HG03025 (cell line): ENCODE data around the gene LAMB4.

Experiments used
- ATAC-seq: cut with Tn5 transposase; IDR thresholded peaks from one replicate; pipeline ENCODE4 v1.9.1; 2021; ENCODE audit warnings: mild to moderate bottlenecking, moderate library complexity; ENCODE audit not compliant: unreplicated experiment, low FRiP score

The LAMB4 gene

GRCh38 chr7:108142675-108143259, 12.6 kb upstream of the LAMB4 start:
- no peak for ATAC-seq

DNA sequence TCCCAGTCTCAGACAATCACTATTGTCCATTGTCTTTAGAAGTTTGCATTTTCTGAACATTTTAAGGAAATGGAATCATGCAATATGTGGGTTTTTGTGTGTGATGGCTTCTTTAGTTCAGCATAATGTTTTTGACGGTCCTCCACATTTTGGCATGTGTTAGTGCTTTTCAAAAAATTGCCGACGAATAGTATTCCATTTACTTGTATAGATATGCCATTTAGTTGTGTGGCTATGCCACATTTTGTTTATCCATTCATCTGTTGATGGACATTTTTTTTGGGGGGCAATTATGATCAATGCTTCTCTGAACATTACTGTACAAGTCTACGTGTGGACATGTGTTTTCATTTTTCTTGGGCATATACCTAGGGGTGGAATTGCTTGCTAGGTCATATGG, 12.0 kb upstream of the LAMB4 start:
- ATAC-seq: no peak

- ATAC-seq: no peak
Measured at GRCh38 chr7:108140671-108141070, 10.5 kb upstream of the LAMB4 start.

- no peak for ATAC-seq
Measured at GRCh38 chr7:108138911-108139310, 8.8 kb upstream of the LAMB4 start.

DNA sequence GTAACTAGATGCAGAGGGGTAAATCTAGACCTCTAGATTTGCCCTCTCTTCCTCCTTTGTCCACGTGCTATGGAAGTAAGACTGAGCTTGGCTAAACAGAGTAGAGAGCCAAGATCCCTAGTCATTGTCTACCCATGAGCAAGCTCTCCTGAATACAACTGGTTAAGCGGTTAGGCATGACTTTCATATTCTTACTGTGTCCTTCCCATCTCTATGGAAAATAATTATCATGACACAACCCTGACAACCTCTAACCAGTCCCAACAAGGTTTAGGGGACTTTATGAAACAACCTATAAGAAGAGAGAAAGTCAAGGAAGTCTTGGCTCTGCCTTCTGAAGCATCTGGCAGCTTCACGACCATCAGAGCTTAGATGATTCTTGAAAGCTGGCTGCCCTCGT, 7.8 kb upstream of the LAMB4 start:
- ATAC-seq: no peak

GRCh38 chr7:108137040-108137439, 6.9 kb upstream of the LAMB4 start:
- ATAC-seq: no peak

- ATAC-seq: peak; percentile 31
Measured at GRCh38 chr7:108136191-108136688, 6.1 kb upstream of the LAMB4 start.

GRCh38 chr7:108135446-108136190, 5.5 kb upstream of the LAMB4 start:
- peak; percentile 94 for ATAC-seq

- no peak for ATAC-seq
Measured at GRCh38 chr7:108134486-108134885, 4.3 kb upstream of the LAMB4 start.

DNA sequence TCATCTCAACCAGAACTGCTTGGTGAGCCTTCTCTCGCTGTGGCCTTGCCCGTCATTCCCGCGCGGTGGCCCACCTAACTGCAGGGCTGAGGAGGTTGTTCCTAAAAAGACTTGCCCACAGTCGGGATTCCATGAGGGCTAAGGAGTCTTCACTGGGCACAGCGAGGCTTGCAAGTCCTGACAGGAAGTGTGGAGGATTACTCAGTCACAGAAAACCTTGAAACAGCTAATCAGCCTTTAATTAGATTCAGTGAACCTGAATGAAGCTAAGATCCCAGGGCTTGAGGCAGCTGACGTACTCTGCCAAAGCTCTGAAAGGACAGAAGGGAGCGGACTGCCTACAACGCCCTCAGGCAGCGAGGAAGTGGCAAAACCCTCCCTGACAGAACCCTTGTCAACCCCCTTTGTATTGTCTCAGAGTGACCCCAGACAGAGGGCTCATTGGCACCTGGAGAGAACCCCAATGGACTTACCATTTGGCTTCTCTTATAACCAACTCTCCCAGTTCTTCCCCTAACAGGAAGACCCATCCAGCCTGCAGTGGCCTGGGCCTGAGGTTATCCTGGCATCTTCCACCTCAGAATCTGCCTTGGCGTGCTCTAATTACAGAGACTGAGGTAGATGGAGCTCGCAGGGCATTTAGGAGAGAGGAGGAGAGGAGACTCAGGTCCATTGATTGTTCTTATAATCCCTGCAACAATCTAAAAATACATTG, 2.5 kb upstream of the LAMB4 start:
- ATAC-seq: no peak

DNA sequence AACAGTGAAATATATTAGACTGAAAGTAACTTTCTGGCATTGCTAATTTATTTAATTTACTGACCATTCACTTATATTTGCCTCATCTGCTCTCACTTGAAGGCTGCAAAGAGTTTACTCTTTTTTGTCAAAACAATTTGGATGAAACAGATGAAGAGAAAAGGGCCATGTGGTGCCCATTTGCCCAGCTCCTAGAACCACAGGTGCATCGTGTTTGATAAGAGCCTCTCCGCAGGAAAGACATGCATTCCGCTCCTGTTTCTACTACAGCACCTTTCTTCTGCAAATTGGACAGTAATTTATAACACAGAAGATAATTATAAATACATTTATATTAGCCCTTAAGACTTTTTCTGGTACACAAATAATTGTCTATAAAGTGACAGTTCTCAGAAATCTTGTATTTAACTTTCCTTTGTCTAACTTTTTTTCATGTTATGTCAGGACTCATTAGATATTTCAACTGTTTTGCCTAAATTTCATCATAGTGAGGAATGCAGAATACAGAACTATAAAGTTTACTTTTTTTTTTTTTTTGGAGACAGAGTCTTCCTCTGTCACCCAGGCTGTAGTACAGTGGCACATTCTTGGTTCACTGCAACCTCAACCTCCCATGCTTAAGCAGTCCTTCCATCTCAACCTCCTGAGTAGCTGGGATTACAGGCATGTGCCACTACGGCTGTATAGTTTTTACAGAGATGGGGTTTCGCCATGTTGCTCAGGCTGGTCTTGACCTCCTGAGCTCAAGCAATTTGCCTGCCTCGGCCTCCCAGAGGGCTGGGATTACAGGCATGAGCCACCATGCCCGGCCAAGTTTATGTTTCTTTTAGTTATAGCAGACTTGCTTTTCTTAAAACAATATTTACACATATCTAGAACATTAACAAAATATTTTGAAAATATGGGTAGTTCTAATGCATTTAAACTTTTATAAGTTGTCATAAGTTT, 869 bp downstream of the LAMB4 start:
- no peak for ATAC-seq

- ATAC-seq: no peak
Measured at GRCh38 chr7:108128514-108128913, 1.6 kb downstream of the LAMB4 start.

- ATAC-seq: no peak
Measured at GRCh38 chr7:108127461-108127860, 2.7 kb downstream of the LAMB4 start.

- ATAC-seq: no peak
Measured at GRCh38 chr7:108124820-108125219, 5.3 kb downstream of the LAMB4 start.

DNA sequence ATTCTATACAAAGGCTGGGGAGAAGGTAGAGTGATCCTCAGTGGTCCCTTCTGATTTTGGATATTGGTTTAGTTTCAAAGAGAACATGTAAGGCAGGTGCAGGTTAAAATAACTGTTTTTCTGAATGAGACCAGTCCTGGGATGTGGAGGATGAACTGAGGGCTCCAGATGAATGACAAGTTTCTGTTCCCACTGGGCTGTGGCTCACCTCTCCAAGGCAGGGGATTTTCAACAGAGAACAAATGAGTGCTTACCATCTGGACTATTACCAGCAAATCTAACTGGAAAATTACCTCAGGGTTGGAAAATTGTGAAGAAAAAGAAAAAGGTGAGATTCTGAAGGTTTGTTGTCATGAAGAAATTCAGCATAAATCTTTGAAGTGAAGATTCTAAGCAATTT, 8.0 kb downstream of the LAMB4 start:
- no peak for ATAC-seq

DNA sequence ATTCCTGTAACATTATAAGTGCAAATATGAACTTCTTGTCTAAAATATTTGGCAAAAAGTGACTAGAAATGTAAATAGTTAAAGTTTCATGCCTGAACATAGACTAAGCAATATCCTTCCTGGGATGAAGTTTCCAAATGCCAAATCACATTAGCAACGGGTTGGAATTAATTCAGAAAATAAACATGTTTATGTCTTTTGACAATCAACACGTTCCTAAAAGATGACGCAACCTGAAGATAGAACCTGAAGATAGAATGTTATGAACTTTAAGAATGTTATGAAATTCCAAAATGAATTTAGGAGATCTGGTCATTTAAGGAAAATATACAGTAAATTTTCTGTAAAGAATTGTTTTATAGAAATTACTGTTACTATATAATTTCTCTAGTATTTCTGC, 9.2 kb downstream of the LAMB4 start:
- no peak for ATAC-seq

- ATAC-seq: no peak
Measured at GRCh38 chr7:108120196-108120595, 10.0 kb downstream of the LAMB4 start.

DNA sequence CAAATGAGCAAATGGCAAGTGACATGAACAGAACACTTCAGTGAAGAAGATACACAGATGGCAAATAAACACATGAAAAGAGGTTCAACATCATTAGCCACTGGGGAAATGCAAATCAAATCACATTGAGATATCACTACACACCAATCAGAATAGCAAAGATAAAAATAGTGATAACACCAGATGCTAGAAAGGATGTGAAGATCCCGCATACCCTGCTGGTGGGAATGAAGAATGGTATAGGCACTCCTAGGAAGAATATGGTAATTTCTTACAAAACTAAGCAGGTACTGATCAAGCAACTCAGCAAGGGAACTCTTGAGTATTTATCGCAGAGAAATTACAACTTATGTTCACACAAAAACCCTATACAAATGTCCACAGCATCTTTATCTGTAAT, 11.2 kb downstream of the LAMB4 start:
- ATAC-seq: no peak

GRCh38 chr7:108114117-108114841, 15.9 kb downstream of the LAMB4 start:
- no peak for ATAC-seq

- no peak for ATAC-seq
Measured at GRCh38 chr7:108112683-108113082, 17.5 kb downstream of the LAMB4 start.
